ENCODE results near the gene IL1R2. TPM values are rescaled to one million over a fixed set of nuclear protein-coding genes. Genes with fewer than 3 reads are reported as not detected.
A peak's percentile ranks its signal among the peaks of the same experiment; 100 is the strongest.

The IL1R2 gene
- total and polyA plus RNA-seq, 9 of the 15 experiments (the other 6 are each of a cell fraction or from before 2014, with no cell fraction given): 0.13 TPM; not detected in 8

- TF ChIP-seq, protein P1, sequence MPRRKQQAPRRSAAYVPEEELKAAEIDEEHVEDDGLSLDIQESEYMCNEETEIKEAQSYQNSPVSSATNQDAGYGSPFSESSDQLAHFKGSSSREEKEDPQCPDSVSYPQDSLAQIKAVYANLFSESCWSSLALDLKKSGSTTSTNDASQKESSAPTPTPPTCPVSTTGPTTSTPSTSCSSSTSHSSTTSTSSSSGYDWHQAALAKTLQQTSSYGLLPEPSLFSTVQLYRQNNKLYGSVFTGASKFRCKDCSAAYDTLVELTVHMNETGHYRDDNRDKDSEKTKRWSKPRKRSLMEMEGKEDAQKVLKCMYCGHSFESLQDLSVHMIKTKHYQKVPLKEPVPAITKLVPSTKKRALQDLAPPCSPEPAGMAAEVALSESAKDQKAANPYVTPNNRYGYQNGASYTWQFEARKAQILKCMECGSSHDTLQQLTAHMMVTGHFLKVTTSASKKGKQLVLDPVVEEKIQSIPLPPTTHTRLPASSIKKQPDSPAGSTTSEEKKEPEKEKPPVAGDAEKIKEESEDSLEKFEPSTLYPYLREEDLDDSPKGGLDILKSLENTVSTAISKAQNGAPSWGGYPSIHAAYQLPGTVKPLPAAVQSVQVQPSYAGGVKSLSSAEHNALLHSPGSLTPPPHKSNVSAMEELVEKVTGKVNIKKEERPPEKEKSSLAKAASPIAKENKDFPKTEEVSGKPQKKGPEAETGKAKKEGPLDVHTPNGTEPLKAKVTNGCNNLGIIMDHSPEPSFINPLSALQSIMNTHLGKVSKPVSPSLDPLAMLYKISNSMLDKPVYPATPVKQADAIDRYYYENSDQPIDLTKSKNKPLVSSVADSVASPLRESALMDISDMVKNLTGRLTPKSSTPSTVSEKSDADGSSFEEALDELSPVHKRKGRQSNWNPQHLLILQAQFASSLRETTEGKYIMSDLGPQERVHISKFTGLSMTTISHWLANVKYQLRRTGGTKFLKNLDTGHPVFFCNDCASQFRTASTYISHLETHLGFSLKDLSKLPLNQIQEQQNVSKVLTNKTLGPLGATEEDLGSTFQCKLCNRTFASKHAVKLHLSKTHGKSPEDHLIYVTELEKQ (CRISPR knock-in tag; IDR thresholded peaks at IDR 0.05): no peak
- no peak for TF ChIP-seq ZNF644 (tag; IDR thresholded peaks at IDR 0.05; ENCODE audit: low read depth)
- peak; percentile 92 for TF ChIP-seq DPF2 (IDR thresholded peaks at IDR 0.05)
- TF ChIP-seq SPI1 (IDR thresholded peaks at IDR 0.05; ENCODE audit: borderline replicate concordance, low read depth, low read length): peak; percentile 61; the same call in 1 of the 2 replicates
- TF ChIP-seq MEIS2 (IDR thresholded peaks at IDR 0.05; ENCODE audit: partially characterized antibody): peak; percentile 54
- peak; percentile 48; the same call in 1 of the 2 replicates for TF ChIP-seq PHF8 (IDR thresholded peaks at IDR 0.05; ENCODE audit: borderline replicate concordance, low read length)
- peak in 1 of 2 experiments; percentile 91; a peak in 2 of 4 replicates for TF ChIP-seq HDAC1 (IDR thresholded peaks at IDR 0.05)
- no peak for TF ChIP-seq SAFB2 (IDR thresholded peaks at IDR 0.05; ENCODE audit: borderline replicate concordance, low read depth, low read length, severe bottlenecking)
- TF ChIP-seq HIVEP1 (CRISPR knock-in tag; IDR thresholded peaks at IDR 0.05): no peak
- TF ChIP-seq SOX6 (IDR thresholded peaks at IDR 0.05): peak; percentile 33
- peak in 1 of 2 experiments; percentile 25; a peak in 3 of 4 replicates for TF ChIP-seq KDM1A (IDR thresholded peaks at IDR 0.05)
- TF ChIP-seq ILF3 (IDR thresholded peaks at IDR 0.05; ENCODE audit: borderline replicate concordance): no peak
- TF ChIP-seq CBFA2T3 (IDR thresholded peaks at IDR 0.05): peak; percentile 83
- 0 out of 6 replicates have a peak, but pooled peaks of 1 of the 3 experiments have one; percentile 14 for TF ChIP-seq ZBTB11 (CRISPR knock-in tag; IDR thresholded peaks at IDR 0.05)
- TF ChIP-seq TBL1XR1 (IDR thresholded peaks at IDR 0.05; ENCODE audit: low read length in 2 of 2): peak in 1 of 2 experiments; percentile 76; a peak in 2 of 4 replicates
- no peak for TF ChIP-seq GTF2E2 (tag; IDR thresholded peaks at IDR 0.05)
- TF ChIP-seq, protein P2, sequence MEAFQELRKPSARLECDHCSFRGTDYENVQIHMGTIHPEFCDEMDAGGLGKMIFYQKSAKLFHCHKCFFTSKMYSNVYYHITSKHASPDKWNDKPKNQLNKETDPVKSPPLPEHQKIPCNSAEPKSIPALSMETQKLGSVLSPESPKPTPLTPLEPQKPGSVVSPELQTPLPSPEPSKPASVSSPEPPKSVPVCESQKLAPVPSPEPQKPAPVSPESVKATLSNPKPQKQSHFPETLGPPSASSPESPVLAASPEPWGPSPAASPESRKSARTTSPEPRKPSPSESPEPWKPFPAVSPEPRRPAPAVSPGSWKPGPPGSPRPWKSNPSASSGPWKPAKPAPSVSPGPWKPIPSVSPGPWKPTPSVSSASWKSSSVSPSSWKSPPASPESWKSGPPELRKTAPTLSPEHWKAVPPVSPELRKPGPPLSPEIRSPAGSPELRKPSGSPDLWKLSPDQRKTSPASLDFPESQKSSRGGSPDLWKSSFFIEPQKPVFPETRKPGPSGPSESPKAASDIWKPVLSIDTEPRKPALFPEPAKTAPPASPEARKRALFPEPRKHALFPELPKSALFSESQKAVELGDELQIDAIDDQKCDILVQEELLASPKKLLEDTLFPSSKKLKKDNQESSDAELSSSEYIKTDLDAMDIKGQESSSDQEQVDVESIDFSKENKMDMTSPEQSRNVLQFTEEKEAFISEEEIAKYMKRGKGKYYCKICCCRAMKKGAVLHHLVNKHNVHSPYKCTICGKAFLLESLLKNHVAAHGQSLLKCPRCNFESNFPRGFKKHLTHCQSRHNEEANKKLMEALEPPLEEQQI (IDR thresholded peaks at IDR 0.05): no peak
- 0 out of 2 replicates have a peak, but pooled peaks have one; percentile 9 for TF ChIP-seq ETV1 (tag; conservative IDR thresholded peaks at IDR 0.05; ENCODE audit: low read depth)
Observed at GRCh38 chr2:102063941-102064678, 72.3 kb downstream of the IL1R2 start (continued).

Measured in K562 (cell line).